Ecto neural progenitor cell (in vitro differentiated cells): ENCODE results near the gene ZNF641.
A peak's percentile ranks its signal among the peaks of the same experiment; 100 is the strongest.
"Not testable (repeated sequence)": the region's sequence is repeated elsewhere in the genome, so short reads cannot be mapped to it uniquely, and the experiment has no call there.

Experiments
- DNase-seq: peaks from one replicate; pipeline ENCODE4 v3.0.0-alpha.2; 2018; ENCODE audit warnings: low spot score

Gene ZNF641

GRCh38 chr12:48334808-48335207 lies 15.9 kb downstream of the ZNF641 start:
- DNase-seq = no peak

DNA sequence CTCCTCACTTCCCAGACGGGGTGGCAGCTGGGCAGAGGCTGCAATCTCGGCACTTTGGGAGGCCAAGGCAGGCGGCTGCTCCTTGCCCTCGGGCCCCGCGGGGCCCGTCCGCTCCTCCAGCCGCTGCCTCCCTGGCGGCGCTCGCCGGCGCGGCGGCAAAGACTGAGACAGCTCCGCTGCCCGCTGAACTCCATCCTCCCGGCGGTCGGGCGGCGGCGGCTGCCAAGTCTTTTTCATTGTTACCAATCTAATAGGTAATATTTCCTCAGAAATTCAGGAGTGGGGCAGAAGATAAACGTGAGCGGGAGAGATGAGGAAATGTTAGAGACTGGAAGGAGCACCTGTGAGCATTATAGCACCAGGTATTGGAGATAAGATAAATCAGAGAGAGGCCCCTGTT lies 17.0 kb downstream of the ZNF641 start:
- not testable (repeated sequence) for DNase-seq

DNA sequence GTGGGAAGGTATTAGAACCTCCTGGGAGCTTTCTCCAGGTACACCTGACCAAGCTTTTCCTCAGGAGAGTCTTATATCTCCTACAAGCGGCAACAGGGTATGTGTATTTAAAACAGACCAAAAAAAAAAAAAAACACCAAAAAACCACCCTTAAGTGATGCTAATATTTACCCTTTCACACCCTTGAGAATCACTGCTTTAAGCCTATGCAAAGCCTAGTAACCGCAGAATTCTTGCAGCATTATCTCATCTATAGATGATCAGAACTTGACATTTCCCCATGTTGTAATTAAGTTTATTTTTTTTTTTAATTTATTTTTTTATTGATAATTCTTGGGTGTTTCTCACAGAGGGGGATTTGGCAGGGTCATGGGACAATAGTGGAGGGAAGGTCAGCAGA lies 19.3 kb downstream of the ZNF641 start:
- DNase-seq = no peak

- peak; percentile 39 for DNase-seq
Measured at GRCh38 chr12:48329199-48329939, 21.4 kb downstream of the ZNF641 start.

GRCh38 chr12:48316491-48316890 lies 34.2 kb downstream of the ZNF641 start:
- no peak for DNase-seq

DNA sequence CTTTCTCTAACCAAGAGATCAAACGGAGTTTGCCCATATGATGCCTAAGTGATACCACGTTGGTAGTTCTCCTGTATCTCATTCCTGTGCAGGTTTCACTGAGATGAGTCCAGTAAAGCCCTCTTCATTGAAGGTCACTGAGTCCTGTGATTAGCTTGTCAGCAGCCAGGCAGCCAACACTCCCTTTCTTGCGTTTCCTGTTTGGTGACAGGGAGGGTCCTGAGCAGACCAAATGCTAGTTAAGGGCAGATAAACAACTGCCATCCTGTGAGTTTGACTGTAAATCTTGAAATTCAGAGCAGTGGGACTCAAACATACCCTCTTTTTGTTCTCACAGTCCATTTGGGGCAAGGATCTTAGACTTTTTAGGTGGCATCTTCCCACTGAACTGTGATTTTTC lies 39.4 kb downstream of the ZNF641 start:
- DNase-seq = no peak

DNA sequence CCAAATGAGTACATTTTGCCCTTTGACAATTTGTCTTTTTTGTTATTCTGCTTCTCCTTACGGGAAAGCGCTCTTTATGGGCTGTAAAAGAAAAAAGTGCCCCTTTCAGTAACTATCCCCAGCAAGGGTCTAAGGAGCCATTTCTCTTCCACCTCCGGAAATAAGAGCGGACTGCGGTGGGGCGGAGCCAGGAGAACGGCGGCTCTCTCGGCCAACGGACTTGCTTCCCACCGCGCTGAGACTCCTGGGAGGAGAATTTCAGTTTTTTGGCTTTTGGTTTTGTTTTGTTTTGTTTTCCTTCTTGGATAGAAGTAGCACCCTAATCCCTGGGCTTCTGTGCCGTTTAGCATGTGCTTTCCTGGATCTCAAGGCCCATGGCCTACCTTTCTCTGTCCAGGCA lies 43.5 kb downstream of the ZNF641 start:
- no peak for DNase-seq

DNA sequence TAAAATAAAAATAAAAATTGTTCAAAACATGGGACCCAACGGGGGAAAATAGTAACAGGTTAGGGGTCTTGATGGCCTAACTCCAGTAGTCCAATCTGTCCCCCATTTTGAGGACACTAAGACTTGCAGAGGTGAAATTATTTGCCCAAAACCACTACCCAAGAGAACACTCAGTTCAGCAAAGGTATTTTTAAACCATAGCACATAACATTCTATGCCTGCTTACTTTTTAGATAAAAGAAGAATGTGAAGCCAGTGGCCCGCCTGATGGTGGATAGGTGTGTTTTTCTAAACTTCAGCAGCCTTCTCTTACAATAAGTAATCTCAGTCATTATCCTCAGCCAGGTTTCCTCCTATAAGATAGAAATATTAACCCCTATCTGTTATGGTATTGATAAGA lies 45.5 kb downstream of the ZNF641 start:
- DNase-seq = no peak

GRCh38 chr12:48302161-48302911 lies 48.4 kb downstream of the ZNF641 start:
- no peak for DNase-seq

GRCh38 chr12:48300774-48301173 lies 49.9 kb downstream of the ZNF641 start:
- no peak for DNase-seq

GRCh38 chr12:48296586-48297282 lies 54.0 kb downstream of the ZNF641 start:
- peak; percentile 87 for DNase-seq

GRCh38 chr12:48292040-48292439 lies 58.7 kb downstream of the ZNF641 start:
- DNase-seq = no peak

- DNase-seq = no peak
Measured at GRCh38 chr12:48291511-48291910, 59.2 kb downstream of the ZNF641 start.

DNA sequence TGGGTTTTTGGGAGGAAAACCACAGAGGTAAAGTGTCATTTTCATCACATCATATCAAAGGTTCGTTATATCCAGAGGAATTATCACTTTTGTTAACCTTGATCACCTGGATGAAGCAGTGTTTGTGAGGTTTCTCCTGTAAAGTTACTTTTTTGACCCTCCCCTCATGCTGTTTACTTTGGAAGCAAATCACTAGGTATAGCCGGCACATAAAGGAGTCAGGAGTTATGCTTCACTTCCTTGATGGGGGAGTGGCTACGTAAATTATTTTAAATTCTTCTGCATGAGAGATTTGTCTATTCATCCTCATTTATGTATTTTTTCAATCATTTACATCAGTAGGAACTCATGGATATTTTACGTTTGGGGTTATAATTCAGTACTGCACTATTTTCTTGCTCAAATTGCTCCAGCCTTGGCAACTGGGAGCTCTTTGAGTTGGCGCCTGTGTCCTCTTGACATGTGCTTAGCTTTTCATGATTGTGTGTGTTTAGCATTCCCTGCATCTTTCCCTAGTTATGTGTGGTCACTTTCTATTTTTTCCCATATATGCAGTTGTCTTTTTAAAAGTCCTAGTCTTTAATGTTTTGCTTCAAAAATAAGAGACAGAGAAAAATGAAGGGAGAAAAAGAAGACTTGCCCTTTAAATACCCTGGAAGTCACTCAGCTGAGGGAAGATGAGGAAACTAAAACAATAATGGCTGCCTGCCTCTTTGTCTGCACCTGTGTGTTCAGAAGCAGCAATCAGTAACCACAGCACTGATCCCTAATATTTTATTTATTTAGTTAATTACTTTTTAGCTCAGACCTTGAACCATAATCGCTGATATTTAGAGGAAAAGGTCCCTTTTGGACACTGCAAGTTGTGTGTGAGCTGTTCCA lies 62.1 kb downstream of the ZNF641 start:
- DNase-seq = no peak
